ENCODE data around the gene PRLH. TPM values are rescaled to one million over a fixed set of nuclear protein-coding genes. Genes with fewer than 3 reads are reported as not detected.

PRLH gene
- total and polyA plus RNA-seq, 2 of the 13 experiments (the other 11 are each of a cell fraction or from before 2014, with no cell fraction given): not detected

GRCh38 chr2:237590272-237591140, 24.1 kb downstream of the PRLH start, which contains the start of gene RAB17 (continued):
- TF ChIP-seq STAT6 (CRISPR knock-in tag; IDR thresholded peaks at IDR 0.05; ENCODE audit: borderline replicate concordance) (peak; percentile 97), BRCA1 (CRISPR knock-in tag; IDR thresholded peaks at IDR 0.05) (0 out of 2 replicates have a peak, but pooled peaks have one; percentile 82), ZNF605 (CRISPR knock-in tag; IDR thresholded peaks at IDR 0.05) (peak; percentile 97), HCFC1 (IDR thresholded peaks at IDR 0.05; ENCODE audit: low read depth, low read length) (no peak; the same call in 1 of the 2 replicates), ZMAT5 (CRISPR knock-in tag; IDR thresholded peaks at IDR 0.05; ENCODE audit: borderline replicate concordance, low read depth) (no peak), ZNF800 (CRISPR knock-in tag; IDR thresholded peaks at IDR 0.05) (peak; percentile 83; the same call in 1 of the 2 replicates), ZNF558 (CRISPR knock-in tag; IDR thresholded peaks at IDR 0.05; ENCODE audit: borderline replicate concordance) (peak; percentile 43; the same call in 1 of the 2 replicates), NR2C2 (CRISPR knock-in tag; IDR thresholded peaks at IDR 0.05; ENCODE audit: borderline replicate concordance) (peak; percentile 96), ZNF296 (CRISPR knock-in tag; conservative IDR thresholded peaks at IDR 0.05) (peak; percentile 91; the same call in 1 of the 2 replicates), ZNF737 (CRISPR knock-in tag; IDR thresholded peaks at IDR 0.05; ENCODE audit: borderline replicate concordance) (no peak), DNMT1 (CRISPR knock-in tag; IDR thresholded peaks at IDR 0.05) (no peak), ZNF160 (CRISPR knock-in tag; IDR thresholded peaks at IDR 0.05) (peak; percentile 93), ARNTL (CRISPR knock-in tag; IDR thresholded peaks at IDR 0.05) (peak; percentile 98), ESRRA (CRISPR knock-in tag; IDR thresholded peaks at IDR 0.05; ENCODE audit: low read depth) (peak; percentile 100), MXI1 (IDR thresholded peaks at IDR 0.05; ENCODE audit: borderline replicate concordance, low read depth, low read length) (peak; percentile 46; the same call in 1 of the 3 replicates), JDP2 (CRISPR knock-in tag; IDR thresholded peaks at IDR 0.05; ENCODE audit: borderline replicate concordance) (peak; percentile 64; the same call in 1 of the 2 replicates), ZNF784 (CRISPR knock-in tag; IDR thresholded peaks at IDR 0.05; ENCODE audit: borderline replicate concordance) (0 out of 2 replicates have a peak, but pooled peaks have one; percentile 82), ZNF839 (CRISPR knock-in tag; IDR thresholded peaks at IDR 0.05; ENCODE audit: borderline replicate concordance) (peak; percentile 80; the same call in 1 of the 2 replicates), DMAP1 (CRISPR knock-in tag; IDR thresholded peaks at IDR 0.05) (peak; percentile 95), TBX2 (CRISPR knock-in tag; IDR thresholded peaks at IDR 0.05; ENCODE audit: borderline replicate concordance) (peak; percentile 97), HIVEP1 (CRISPR knock-in tag; IDR thresholded peaks at IDR 0.05) (peak; percentile 98)
